ENCODE data around the gene GJD4. TPM values are rescaled to one million over a fixed set of nuclear protein-coding genes. Genes with fewer than 3 reads are reported as not detected.

The GJD4 gene
- total RNA-seq, 1 donor from 2014 or later: not detected

DNA sequence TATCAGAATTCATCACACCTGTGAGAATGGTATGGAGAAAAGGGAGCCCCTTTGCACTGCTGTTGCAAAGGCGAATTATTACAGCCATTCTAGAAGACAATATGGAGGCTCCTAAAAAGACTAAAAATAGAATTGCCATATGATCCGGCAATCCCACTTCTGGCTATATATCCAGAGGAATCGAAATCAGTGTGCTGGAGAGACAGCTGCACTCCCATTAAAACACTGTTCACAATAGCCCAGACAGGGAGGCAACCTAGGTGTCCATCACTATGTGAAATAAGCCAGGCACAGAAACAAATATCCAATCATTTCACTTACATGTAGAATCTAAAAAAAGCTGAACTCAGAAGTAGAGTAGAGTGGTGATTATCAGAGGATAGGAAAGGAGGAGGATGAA, 26.0 kb upstream of the GJD4 start:
- DNase-seq (ENCODE audit: low read depth in 2 of 2): no peak

DNA sequence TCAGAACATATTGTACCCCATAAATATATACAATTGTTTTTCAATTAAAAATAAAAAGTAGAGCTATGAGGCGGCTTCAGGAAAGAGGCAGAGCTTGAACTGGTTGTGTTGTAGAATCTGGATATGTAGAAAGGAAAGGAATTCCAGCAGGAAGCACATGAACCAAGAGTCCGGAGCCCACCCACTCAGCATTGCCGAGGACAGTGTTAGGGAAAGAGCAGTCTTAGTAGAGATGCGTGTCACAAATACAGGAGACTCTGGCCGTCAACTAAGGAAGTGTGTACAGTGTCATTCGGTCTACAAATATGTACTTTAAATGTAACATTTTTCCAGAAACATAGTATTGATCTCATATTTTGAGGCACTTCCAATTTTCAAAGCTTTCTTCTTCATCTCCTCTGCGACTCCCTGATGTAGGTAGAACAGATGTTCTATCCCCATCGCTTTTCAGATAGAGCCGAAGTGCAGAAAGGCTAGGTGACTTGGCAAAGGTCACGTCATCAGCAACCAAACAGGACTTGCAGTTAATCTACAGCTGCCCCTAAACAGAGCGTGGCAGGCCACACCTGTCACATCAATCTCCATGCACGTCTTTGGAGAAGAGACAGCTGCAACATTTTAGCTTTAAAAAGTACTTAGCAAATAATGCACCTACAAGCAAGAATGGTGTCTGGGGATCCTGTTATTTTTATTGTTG, 25.3 kb upstream of the GJD4 start:
- DNase-seq (ENCODE audit: low read depth in 2 of 2): no peak

GRCh38 chr10:35580423-35580770, 24.7 kb upstream of the GJD4 start:
- no peak for DNase-seq (ENCODE audit: low read depth in 2 of 2)

DNA sequence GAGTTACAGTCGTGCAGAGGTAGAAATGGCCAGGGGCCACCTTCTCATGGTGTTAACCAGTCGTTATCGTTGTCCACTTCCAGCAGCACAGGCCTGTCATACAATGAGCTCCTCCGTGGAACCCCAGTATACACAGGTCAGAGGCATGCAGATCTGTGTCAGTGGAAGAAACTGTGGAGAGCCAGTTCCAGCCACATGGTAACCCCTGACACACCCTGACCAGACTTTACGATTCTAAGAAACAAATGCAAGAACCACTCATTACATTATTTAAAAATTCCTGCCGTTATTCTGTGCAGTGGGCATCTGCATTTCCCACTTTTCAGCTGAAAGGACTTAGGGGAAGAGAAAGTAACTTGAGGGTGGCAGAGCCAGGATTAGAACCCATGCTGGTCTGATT, 23.5 kb upstream of the GJD4 start:
- DNase-seq (ENCODE audit: low read depth in 2 of 2): no peak

GRCh38 chr10:35584946-35585345, 20.2 kb upstream of the GJD4 start:
- DNase-seq (ENCODE audit: low read depth in 2 of 2): no peak

DNA sequence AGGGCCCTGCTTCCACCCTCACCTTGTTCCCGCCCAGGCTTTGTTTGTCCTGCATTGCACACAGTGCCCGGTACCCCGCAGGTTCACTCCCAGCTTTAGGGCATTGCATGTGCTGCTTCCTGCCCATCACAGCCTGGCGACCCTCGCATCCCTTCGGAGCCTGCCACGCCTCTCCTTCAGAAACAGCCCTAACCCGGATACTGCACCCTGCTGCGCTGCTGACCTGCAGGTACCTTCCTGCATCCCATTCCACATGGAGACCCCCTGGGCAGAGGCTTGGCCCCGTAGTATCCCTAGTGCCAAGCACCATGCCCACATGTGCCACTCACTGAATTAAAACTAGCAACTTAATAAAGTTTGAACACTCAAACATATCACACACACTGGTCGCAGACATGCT, 19.8 kb upstream of the GJD4 start:
- DNase-seq (ENCODE audit: low read depth in 2 of 2): no peak

GRCh38 chr10:35585903-35586535, 19.1 kb upstream of the GJD4 start:
- DNase-seq (ENCODE audit: low read depth in 2 of 2): no peak

DNA sequence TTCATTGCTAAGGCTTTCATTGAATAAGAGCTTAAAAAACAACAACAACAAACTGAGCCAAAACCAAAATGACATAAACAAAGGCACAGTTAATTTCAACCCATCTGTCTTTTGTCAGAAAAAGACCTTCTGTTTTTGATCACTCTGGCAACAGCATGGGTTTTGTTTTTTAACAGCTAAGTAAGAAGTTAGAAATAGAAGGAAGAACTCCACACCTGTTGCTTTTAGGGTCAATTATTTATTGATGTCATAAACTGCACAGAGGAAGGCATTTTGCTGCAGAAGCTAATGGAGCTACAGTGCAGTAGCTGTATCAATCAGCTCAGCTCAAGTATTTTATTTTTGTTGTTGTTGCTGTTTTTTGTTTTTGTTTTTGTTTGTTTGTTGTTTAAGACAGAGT, 16.3 kb upstream of the GJD4 start:
- no peak for DNase-seq (ENCODE audit: low read depth in 2 of 2)

DNA sequence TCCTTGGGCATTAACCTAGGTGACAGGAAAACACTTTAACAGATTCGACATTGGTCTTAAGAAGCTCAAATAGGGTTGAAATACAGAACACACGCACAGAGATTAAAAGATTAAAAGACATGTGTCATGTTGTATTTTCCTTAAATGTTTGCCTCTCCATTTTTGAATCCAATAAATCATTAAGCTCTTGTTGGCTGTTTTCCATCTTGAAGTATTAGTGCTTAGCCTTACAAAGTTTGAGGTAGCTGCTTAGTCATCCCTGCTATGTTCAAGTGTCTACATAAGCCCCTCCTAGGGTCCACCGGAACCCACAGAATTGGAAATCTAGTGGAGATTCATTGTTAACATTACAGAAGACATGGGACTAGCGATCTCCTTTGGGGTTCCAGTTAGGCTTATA, 12.7 kb upstream of the GJD4 start:
- DNase-seq (ENCODE audit: low read depth in 2 of 2): no peak

DNA sequence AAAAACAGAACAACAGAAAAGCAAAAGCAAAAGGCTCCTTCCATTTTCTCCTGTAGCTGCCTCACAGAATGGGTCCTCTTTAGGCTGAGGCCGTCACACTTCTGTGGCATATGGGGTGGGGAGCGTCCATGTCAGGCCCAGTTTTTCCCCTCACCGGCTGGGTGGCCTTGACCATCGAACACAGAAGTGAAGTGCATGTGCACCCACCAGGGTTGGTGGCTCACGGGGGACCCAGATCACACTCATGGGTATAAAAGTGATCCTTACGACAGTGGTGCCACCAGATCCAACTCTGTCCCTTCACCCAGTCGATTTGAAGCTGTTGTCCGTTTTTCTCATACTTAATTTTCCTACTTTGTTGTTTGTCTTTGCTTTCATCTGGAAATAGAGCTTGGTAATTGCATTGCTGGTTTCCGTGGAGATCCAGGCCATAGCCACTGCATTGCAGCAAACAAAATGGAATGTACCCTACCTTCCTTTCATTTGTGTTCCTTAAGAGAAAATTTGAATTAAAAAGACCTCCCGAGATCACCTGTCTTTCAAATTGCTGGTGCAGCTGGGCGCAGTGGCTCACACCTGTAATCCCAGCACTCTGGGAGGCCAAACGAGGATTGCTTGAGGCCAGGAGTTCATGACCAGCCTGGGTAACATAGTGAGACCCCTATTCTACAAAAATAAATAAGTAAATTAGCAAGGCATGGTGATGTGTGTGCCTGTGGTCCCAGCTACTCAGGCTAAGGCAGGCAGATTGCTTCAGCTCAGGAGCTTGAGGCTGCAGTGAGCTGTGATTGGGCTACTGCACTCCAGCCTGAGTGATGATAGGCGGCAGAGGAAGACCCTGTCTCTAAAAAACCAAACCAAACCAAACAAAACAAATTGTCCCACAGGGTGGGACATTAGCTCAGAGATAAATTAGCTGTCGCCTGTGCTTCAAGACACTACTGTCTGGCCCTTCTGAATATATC, 10.7 kb upstream of the GJD4 start:
- no peak for DNase-seq (ENCODE audit: low read depth in 2 of 2)

DNA sequence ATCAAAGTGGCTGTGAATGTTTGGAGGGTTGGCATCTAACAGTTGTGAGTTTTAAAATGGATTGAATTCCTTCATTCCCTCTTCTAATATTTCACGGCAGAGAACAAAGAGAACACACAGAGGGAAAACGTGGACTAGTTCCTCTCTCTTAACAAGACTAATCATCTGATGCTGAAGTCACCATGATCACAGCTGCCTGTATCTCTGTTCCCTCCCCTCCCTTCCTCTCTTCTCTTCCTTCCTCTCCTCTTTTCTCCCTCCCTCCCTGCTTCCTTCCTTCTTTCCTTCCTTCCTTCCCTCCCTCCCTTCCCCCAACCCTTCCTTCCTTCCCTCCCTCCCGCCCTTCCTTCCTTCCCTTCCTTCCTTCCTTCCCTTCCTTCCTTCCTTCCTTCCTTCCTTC, 10.0 kb upstream of the GJD4 start:
- DNase-seq (ENCODE audit: low read depth in 2 of 2): no peak

GRCh38 chr10:35598379-35598778, 6.8 kb upstream of the GJD4 start:
- peak in 1 of 2 donors; percentile 22 for DNase-seq (ENCODE audit: low read depth in 2 of 2)

DNA sequence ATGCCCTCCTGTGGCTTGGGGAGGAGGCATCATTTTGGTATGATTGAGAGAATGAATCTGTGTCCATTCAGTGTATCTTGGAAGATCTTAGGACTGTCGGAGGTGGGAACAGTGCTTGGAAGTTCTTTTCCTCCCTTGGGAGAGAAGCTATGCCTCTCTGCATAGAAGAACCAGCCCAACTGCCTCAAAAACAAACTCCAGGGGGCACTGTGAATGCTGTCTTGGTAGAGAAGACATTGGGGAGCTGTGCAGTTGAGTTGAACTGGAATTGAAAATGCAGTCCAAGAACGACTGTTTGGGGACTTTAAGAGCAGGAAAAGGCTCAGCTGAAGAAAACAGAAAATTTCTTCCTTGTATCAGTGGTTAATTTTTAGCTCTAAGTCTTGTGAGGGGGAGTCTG, 4.9 kb upstream of the GJD4 start:
- DNase-seq (ENCODE audit: low read depth in 2 of 2): no peak

GRCh38 chr10:35606430-35606829, 1.3 kb downstream of the GJD4 start:
- peak; percentile 18 to 32 for DNase-seq (ENCODE audit: low read depth in 2 of 2)

DNA sequence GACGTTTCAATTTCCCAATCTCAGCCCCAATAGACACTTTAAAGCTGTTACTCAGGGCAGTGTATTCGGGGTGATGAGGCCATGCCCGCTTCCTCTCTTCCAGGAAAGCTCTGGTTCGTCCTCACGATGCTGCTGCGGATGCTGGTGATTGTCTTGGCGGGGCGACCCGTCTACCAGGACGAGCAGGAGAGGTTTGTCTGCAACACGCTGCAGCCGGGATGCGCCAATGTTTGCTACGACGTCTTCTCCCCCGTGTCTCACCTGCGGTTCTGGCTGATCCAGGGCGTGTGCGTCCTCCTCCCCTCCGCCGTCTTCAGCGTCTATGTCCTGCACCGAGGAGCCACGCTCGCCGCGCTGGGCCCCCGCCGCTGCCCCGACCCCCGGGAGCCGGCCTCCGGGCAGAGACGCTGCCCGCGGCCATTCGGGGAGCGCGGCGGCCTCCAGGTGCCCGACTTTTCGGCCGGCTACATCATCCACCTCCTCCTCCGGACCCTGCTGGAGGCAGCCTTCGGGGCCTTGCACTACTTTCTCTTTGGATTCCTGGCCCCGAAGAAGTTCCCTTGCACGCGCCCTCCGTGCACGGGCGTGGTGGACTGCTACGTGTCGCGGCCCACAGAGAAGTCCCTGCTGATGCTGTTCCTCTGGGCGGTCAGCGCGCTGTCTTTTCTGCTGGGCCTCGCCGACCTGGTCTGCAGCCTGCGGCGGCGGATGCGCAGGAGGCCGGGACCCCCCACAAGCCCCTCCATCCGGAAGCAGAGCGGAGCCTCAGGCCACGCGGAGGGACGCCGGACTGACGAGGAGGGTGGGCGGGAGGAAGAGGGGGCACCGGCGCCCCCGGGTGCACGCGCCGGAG, 2.6 kb downstream of the GJD4 start:
- no peak for DNase-seq (ENCODE audit: low read depth in 2 of 2)

DNA sequence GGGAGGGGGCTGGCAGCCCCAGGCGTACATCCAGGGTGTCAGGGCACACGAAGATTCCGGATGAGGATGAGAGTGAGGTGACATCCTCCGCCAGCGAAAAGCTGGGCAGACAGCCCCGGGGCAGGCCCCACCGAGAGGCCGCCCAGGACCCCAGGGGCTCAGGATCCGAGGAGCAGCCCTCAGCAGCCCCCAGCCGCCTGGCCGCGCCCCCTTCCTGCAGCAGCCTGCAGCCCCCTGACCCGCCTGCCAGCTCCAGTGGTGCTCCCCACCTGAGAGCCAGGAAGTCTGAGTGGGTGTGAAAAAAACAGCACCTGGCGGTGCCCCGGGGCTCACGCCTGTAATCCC, 3.2 kb downstream of the GJD4 start:
- no peak for DNase-seq (ENCODE audit: low read depth in 2 of 2)

- DNase-seq (ENCODE audit: low read depth in 2 of 2): no peak
These were observed 6.6 kb downstream of the GJD4 start for GRCh38 chr10:35611750-35612149.

DNA sequence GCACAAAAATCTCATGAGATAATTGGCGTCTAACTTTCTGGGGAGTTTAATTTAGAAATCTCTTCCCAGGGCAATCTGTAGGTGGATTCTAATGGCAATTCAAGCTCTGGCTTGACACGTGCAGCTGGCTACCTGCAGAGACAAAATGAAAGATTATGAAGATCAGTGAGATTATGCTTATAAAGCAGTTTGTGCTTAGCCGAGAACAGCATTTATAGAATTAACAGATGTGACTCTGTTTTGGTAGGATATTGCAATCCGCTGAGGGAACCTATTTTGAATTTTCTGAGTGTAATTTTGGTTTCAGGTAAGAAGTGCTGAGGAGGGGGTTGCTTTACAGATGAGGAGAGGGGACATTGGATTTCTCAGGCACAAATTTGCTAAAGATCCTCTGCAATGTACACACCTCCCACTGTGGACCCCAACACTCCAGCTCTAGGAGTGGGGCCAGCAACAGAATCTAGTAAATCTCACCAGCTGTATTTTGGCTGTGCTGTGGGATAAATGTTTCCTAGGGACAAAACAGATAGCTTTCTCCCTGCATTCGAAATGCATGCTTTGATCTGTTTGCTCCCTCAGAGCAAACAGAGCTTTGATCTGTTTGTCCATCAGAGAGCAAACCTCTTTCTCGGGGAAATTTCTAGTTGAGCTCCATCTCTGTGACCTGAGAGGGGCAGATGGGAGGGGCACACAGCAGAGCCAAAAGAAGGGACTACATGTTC, 7.4 kb downstream of the GJD4 start:
- no peak for DNase-seq (ENCODE audit: low read depth in 2 of 2)

DNA sequence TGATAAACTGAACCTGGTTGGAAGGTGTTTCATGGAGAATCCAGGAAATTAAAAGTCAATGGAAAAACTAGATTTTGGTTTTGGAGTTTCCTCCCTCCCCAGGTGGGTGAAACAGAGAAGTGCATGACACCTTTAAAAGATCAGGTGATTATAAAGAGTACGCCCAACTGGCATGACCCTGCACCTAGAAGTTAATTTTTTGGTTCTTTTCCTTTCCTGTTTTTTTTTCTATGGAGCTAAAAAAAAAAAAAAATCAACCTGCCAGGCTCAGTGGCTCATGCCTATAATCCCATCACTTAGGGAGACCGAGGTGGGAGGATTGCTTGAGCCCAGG, 7.9 kb downstream of the GJD4 start:
- no peak for DNase-seq (ENCODE audit: low read depth in 2 of 2)

DNA sequence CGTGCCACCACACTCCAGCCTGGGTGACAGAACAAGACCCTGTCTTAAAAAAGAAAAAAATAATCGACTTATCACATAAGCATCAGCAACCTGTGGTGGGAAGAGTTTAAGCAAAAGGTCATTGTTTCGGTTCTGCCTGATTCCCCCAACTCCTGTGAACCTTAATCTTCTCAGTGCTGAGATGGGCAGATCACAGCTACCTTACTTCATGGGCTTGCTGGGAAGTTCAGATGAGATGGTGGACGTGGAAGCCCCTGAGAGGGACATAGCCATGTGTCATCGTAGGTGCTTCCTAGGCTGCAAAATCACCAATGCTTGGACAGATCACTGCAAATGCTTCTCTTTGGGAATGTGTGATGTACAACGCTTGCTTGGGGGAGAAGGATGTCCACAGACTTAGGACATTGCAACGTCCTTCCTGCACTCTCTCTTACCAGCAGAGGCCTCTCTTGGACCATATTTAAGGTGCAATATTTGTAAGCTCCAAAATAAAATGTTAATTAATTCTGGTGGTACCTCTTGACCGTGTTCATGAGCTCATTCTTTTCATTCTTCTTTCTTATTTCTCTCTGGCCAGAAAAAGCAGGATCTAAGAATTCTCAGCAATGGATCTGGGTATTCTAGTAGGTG, 8.6 kb downstream of the GJD4 start:
- DNase-seq (ENCODE audit: low read depth in 2 of 2): peak in 1 of 2 donors; percentile 48

DNA sequence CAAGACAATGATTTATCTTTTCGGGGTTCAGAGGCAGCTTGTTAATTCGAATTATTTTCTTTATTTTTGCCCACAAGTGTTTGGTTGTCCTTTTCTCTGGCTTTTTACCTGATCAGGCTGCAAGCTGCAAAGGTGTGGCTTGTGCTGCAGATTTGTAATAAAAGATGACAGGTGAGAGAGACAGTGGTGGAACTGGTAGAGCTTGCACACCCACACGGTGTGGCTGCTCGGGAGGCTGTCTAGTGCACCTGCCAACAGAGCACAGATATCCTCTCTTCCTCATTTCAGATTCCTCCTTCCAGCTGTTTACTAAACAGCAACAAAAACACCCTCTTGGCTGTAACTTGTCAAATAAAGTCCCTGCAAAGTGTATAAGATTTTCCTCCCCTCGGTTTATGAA, 9.2 kb downstream of the GJD4 start:
- DNase-seq (ENCODE audit: low read depth in 2 of 2): no peak
